ENCODE data around the gene PLAAT2.
"Not testable (repeated sequence)": the region's sequence is repeated elsewhere in the genome, so short reads cannot be mapped to it uniquely, and the experiment has no call there.

Gene PLAAT2

GRCh38 chr11:63578882-63579281 is 15.7 kb upstream of the PLAAT2 start:
- not testable (repeated sequence) for DNase-seq (ENCODE audit: low read depth, low spot score)

GRCh38 chr11:63574856-63575602 is 11.8 kb upstream of the PLAAT2 start:
- DNase-seq (ENCODE audit: low read depth, low spot score) = no peak

GRCh38 chr11:63573881-63574855 is 11.0 kb upstream of the PLAAT2 start:
- DNase-seq (ENCODE audit: low read depth, low spot score) = no peak

GRCh38 chr11:63572026-63572688 is 9.0 kb upstream of the PLAAT2 start:
- no peak for DNase-seq (ENCODE audit: low read depth, low spot score)

GRCh38 chr11:63569570-63569969 is 6.4 kb upstream of the PLAAT2 start:
- DNase-seq (ENCODE audit: low read depth, low spot score) = no peak

GRCh38 chr11:63567044-63567840 is 4.1 kb upstream of the PLAAT2 start:
- DNase-seq (ENCODE audit: low read depth, low spot score) = peak; percentile 21

- no peak for DNase-seq (ENCODE audit: low read depth, low spot score)
Measured at GRCh38 chr11:63564784-63565350, 1.7 kb upstream of the PLAAT2 start.

GRCh38 chr11:63564056-63564774 is 1.0 kb upstream of the PLAAT2 start:
- no peak for DNase-seq (ENCODE audit: low read depth, low spot score)

GRCh38 chr11:63560506-63561180 is 2.5 kb downstream of the PLAAT2 start:
- DNase-seq (ENCODE audit: low read depth, low spot score) = no peak

- no peak for DNase-seq (ENCODE audit: low read depth, low spot score)
Measured at GRCh38 chr11:63558459-63559157, 4.6 kb downstream of the PLAAT2 start.

- DNase-seq (ENCODE audit: low read depth, low spot score) = no peak
Measured at GRCh38 chr11:63557570-63557969, 5.6 kb downstream of the PLAAT2 start.

- DNase-seq (ENCODE audit: low read depth, low spot score) = no peak
Measured at GRCh38 chr11:63556404-63557013, 6.7 kb downstream of the PLAAT2 start.

- DNase-seq (ENCODE audit: low read depth, low spot score) = no peak
Measured at GRCh38 chr11:63554877-63555223, 8.3 kb downstream of the PLAAT2 start.

GRCh38 chr11:63553759-63554158 is 9.4 kb downstream of the PLAAT2 start:
- DNase-seq (ENCODE audit: low read depth, low spot score) = no peak

GRCh38 chr11:63552921-63553320 is 10.3 kb downstream of the PLAAT2 start:
- no peak for DNase-seq (ENCODE audit: low read depth, low spot score)

- no peak for DNase-seq (ENCODE audit: low read depth, low spot score)
Measured at GRCh38 chr11:63551889-63552266, 11.3 kb downstream of the PLAAT2 start.

- DNase-seq (ENCODE audit: low read depth, low spot score) = no peak
Measured at GRCh38 chr11:63551091-63551888, 11.9 kb downstream of the PLAAT2 start.

GRCh38 chr11:63550156-63550700 is 13.0 kb downstream of the PLAAT2 start:
- DNase-seq (ENCODE audit: low read depth, low spot score) = not testable (repeated sequence)

Data from activated naive CD8-positive, alpha-beta T cell treated with anti-CD3 and anti-CD28 coated beads, Interleukin-2, amount 50 U/mL, for 16 hours (primary cell).